DOHH2 (cell line): Measurements from ENCODE around the gene S100Z.

Experiments used
- CTCF ChIP-seq: fragments of 200-600 bp; sonication (generic); IDR thresholded peaks from one replicate; pipeline ENCODE4 v1.5.1; 2014; ENCODE audit warnings: antibody characterized with exemption, mild to moderate bottlenecking, low read depth, low read length; ENCODE audit not compliant: poor library complexity, severe bottlenecking
- EZH2phosphoT487 ChIP-seq: fragments of 200-600 bp; sonication (generic); IDR thresholded peaks from 2 replicates; pipeline ENCODE4 v1.6.1; 2017; ENCODE audit warnings: borderline replicate concordance, mild to moderate bottlenecking, antibody characterized with exemption, low read length, moderate library complexity, mixed read lengths

DNA sequence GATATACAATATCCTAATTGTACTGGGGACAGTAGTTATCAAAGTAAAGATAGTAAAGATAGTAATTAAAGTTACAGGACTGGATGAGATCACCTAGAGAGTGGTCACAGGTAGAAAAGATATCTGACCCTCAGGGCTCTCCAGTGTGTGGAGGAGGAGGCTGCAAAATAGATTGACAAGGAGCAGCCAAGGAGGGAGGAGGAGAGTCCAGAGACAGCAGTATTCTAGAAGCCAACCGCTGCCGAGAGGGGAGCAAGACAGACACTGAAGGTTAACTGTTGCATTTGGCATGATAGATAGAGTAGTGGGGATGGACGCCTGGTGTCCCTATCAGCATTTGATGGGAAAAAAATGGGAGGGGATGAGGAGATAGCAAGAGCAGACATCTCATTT, 48.0 kb upstream of the S100Z start:
- TF ChIP-seq CTCF, result no peak
- no peak for TF ChIP-seq EZH2phosphoT487
